SH-SY5Y (cell line): ENCODE measurements around the gene SOX30.

Experiments used
- GATA2 ChIP-seq: IDR thresholded peaks from 2 replicates; pipeline ENCODE4 v1.6.1; 2011; ENCODE audit warnings: mild to moderate bottlenecking, low read depth, low read length
- GATA3 ChIP-seq: IDR thresholded peaks from 2 replicates; pipeline ENCODE4 v1.6.1; 2011; ENCODE audit warnings: low read depth, mild to moderate bottlenecking, low read length, moderate library complexity

DNA sequence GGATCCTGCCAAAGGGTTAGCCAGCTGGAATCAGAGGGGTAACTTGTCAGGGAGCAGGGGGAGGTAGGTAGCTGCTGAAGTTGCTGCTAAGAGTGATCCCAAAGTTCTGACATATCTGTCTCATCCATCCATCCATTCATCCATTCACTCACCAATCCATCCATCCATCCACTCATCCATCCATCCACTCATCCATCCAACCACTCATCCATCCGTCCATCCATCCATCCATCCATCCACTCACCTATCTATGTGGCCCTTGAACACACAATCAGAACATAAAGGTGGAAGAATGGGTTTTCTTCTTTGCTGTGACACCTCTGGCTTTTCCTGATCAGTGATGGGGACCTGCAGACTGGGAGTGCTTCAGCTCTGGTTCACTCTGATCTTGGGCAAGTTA is 16.1 kb upstream of the SOX30 start:
- TF ChIP-seq GATA2 (no peak), GATA3 (no peak)
